ENCODE measurements around the gene CCDC102B. TPM values are rescaled to one million over a fixed set of nuclear protein-coding genes. Genes with fewer than 3 reads are reported as not detected.

CCDC102B gene
- polyA plus RNA-seq, 1 donor from 2014 or later = 8.7 TPM

GRCh38 chr18:68865021-68865420 lies 67.1 kb downstream of the CCDC102B start:
- Histone ChIP-seq H2AFZ (ENCODE audit: low read depth, low read length) (no peak overlapping the region), H3K4me3 (ENCODE audit: low read length) (no peak overlapping the region), H3K27ac (ENCODE audit: low read length) (no peak overlapping the region), H4K20me1 (ENCODE audit: insufficient read depth) (no peaks in the 10 kb centered on the region), H3K4me2 (ENCODE audit: low read length) (no peak overlapping the region), H3K27me3 (ENCODE audit: insufficient read depth, low read depth, low read length) (no peaks in the 10 kb centered on the region), H3K9me2 (ENCODE audit: insufficient read depth, low read length) (no peaks in the 10 kb centered on the region), H3K79me2 (replicated peaks; ENCODE audit: insufficient read depth, low read length) (no peaks in the 10 kb centered on the region), H3K36me3 (ENCODE audit: insufficient read depth, low read length) (no peaks in the 10 kb centered on the region), H3K9me3 (ENCODE audit: low read length) (no peaks in the 10 kb centered on the region), H3K9ac (ENCODE audit: low read length) (no peak overlapping the region), H3F3A (ENCODE audit: insufficient read depth, low read length, poor library complexity, severe bottlenecking) (no peaks in the 10 kb centered on the region)
- no peak for TF ChIP-seq POLR2AphosphoS5 (IDR thresholded peaks at IDR 0.05)
- TF ChIP-seq EP300 (conservative IDR thresholded peaks at IDR 0.05; ENCODE audit: poor library complexity, severe bottlenecking) = no peak
- no peak for TF ChIP-seq MXI1 (conservative IDR thresholded peaks at IDR 0.05; ENCODE audit: poor library complexity, severe bottlenecking)
- TF ChIP-seq TAF1 (IDR thresholded peaks at IDR 0.05; ENCODE audit: low read depth) = no peak
- TF ChIP-seq SMC3 (conservative IDR thresholded peaks at IDR 0.05; ENCODE audit: poor library complexity) = no peak
- TF ChIP-seq REST (IDR thresholded peaks at IDR 0.05; ENCODE audit: borderline replicate concordance) = no peak
- no peak for TF ChIP-seq CTCF (IDR thresholded peaks at IDR 0.05; ENCODE audit: poor library complexity, severe bottlenecking)
- no peak for TF ChIP-seq EZH2 (IDR thresholded peaks at IDR 0.05; ENCODE audit: borderline replicate concordance, insufficient read depth, low read length, poor library complexity, severe bottlenecking)
- TF ChIP-seq RAD21 (conservative IDR thresholded peaks at IDR 0.05) = no peak

- H3K36me3 ChIP-seq (ENCODE audit: insufficient read depth, low read length) = no peaks in the 10 kb centered on the region
- no peaks in the 10 kb centered on the region for H4K20me1 ChIP-seq (ENCODE audit: insufficient read depth)
- H3K4me2 ChIP-seq (ENCODE audit: low read length) = no peak overlapping the region
- H3K4me3 ChIP-seq (ENCODE audit: low read length) = no peak overlapping the region
- H3K9me2 ChIP-seq (ENCODE audit: insufficient read depth, low read length) = no peaks in the 10 kb centered on the region
- no peaks in the 10 kb centered on the region for H3K27me3 ChIP-seq (ENCODE audit: insufficient read depth, low read depth, low read length)
- H3K79me2 ChIP-seq (replicated peaks; ENCODE audit: insufficient read depth, low read length) = no peaks in the 10 kb centered on the region
- no peaks in the 10 kb centered on the region for H3K9me3 ChIP-seq (ENCODE audit: low read length)
- TF ChIP-seq POLR2AphosphoS5 (IDR thresholded peaks at IDR 0.05) = no peak
- no peak for TF ChIP-seq SMC3 (conservative IDR thresholded peaks at IDR 0.05; ENCODE audit: poor library complexity)
- TF ChIP-seq REST (IDR thresholded peaks at IDR 0.05; ENCODE audit: borderline replicate concordance) = no peak
- no peak for TF ChIP-seq MXI1 (conservative IDR thresholded peaks at IDR 0.05; ENCODE audit: poor library complexity, severe bottlenecking)
- H3K9ac ChIP-seq (ENCODE audit: low read length) = no peak overlapping the region
- H3F3A ChIP-seq (ENCODE audit: insufficient read depth, low read length, poor library complexity, severe bottlenecking) = no peaks in the 10 kb centered on the region
- H2AFZ ChIP-seq (ENCODE audit: low read depth, low read length) = no peak overlapping the region
- H3K27ac ChIP-seq (ENCODE audit: low read length) = no peak overlapping the region
Observed at GRCh38 chr18:68865503-68865902, 67.6 kb downstream of the CCDC102B start.

All from neural cell (in vitro differentiated cells).